ENCODE measurements around the gene ZBTB38. TPM values are rescaled to one million over a fixed set of nuclear protein-coding genes. Genes with fewer than 3 reads are reported as not detected.

The ZBTB38 gene
- total RNA-seq, 2 donors from 2014 or later, result 27.3 to 28.2 TPM

DNA sequence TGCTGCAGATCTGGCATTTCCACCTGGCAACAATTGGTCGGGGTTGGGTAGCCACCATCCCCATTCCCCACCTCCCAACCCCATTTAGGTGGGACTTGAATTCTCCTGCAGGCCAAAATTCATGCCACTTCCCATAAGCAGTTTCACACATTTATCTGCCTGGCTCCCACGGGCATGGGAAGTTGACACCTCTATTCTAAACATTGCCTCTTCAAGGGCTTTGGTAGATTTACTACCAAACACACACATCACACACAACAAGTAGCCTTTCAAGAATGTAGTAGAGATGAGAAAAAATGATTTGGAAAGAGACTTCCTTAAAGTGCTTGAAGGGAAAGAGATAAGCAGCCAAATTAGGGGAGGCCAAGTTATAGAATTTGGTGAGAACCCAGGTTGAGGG, 30.9 kb downstream of the ZBTB38 start:
- Mint-ChIP-seq H3K27me3 (ENCODE audit: insufficient read depth) (peaks cover 14% of the 10 kb centered on the region), H3K9me3 (peaks cover 14% of the 10 kb centered on the region), H3K4me3 (no peak overlapping the region), H3K4me1 (peaks cover 35% of the 10 kb centered on the region), H3K36me3 (ENCODE audit: low read depth) (peaks cover 17% of the 10 kb centered on the region), H3K27ac (peak overlapping the region; percentile 67)
- WGBS, 2 experiments (ENCODE audit: insufficient coverage in 1 of 2, insufficient read length in 1 of 2), result 60 to 100% methylated on average over 1 to 2 of the region's 2 CpGs
- H3K9ac ChIP-seq (ENCODE audit: extremely low read depth, low read length, poor library complexity, severe bottlenecking), result no peak overlapping the region
- H3K27ac ChIP-seq (ENCODE audit: low read depth, low read length), result no peak overlapping the region
- H3K36me3 ChIP-seq (ENCODE audit: control insufficient read depth, insufficient read depth, low read length), result peaks cover 3% of the 10 kb centered on the region
- TF ChIP-seq, protein P1, sequence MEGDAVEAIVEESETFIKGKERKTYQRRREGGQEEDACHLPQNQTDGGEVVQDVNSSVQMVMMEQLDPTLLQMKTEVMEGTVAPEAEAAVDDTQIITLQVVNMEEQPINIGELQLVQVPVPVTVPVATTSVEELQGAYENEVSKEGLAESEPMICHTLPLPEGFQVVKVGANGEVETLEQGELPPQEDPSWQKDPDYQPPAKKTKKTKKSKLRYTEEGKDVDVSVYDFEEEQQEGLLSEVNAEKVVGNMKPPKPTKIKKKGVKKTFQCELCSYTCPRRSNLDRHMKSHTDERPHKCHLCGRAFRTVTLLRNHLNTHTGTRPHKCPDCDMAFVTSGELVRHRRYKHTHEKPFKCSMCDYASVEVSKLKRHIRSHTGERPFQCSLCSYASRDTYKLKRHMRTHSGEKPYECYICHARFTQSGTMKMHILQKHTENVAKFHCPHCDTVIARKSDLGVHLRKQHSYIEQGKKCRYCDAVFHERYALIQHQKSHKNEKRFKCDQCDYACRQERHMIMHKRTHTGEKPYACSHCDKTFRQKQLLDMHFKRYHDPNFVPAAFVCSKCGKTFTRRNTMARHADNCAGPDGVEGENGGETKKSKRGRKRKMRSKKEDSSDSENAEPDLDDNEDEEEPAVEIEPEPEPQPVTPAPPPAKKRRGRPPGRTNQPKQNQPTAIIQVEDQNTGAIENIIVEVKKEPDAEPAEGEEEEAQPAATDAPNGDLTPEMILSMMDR (conservative IDR thresholded peaks at IDR 0.05), result no peak
- H3K4me3 ChIP-seq (ENCODE audit: low read length), result no peak overlapping the region
- H3K4me1 ChIP-seq (ENCODE audit: control insufficient read depth, insufficient read depth, low read length), result peaks cover 4% of the 10 kb centered on the region
- peak; percentile 60 for DNase-seq
- no peaks in the 10 kb centered on the region for H3K27me3 ChIP-seq (ENCODE audit: control insufficient read depth, insufficient read depth, low read length, poor library complexity, severe bottlenecking)
- peaks cover 35% of the 10 kb centered on the region for H3K9me3 ChIP-seq (ENCODE audit: control insufficient read depth, low read length)

DNA sequence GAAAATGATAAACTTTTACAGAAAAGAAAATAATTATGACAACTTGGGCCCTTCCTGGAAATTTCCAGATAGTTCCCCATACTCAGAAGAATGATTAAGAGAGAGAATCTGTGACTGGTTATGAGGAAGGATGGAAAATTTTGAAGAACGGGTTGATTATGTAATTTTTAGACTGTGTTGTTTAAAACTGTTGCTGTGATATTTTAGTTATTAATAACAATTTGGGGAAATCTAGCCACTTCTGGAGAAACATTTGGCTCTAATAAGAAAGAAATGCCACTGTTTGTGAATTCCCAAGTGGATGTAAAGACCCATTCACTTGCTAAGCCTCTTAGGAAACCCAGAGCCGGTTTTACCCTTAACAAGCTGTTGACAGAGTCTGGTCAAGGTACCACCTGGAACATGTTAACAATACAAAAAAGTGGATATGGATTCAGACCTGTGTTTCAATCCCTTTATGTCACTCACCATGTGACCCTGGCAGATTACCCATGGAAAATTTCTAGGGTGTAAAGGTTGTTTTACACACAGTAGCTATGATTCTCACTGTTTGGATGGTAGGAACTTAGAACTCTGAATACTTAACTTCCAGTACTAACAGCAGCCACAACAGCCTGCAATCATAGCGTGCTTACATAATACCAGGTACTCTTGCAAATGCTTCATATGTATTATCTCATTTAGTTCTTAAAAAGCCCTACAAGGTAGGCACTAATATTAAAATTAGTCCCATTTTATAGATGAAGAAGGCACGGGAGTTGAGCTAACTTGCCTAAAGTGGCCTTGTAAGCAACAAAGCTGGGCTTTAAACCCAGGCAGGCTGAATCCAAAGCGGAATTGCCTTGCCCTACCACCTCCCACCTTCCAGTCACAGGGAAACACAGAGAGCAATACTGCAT, 32.0 kb downstream of the ZBTB38 start:
- Histone ChIP-seq H3K9me3 (ENCODE audit: control insufficient read depth, low read length) (peaks cover 31% of the 10 kb centered on the region), H3K4me1 (ENCODE audit: control insufficient read depth, insufficient read depth, low read length) (peaks cover 4% of the 10 kb centered on the region), H3K36me3 (ENCODE audit: control insufficient read depth, insufficient read depth, low read length) (peaks cover 14% of the 10 kb centered on the region), H3K9ac (ENCODE audit: extremely low read depth, low read length, poor library complexity, severe bottlenecking) (no peak overlapping the region), H3K27me3 (ENCODE audit: control insufficient read depth, insufficient read depth, low read length, poor library complexity, severe bottlenecking) (no peaks in the 10 kb centered on the region), H3K27ac (ENCODE audit: low read depth, low read length) (no peak overlapping the region), H3K4me3 (ENCODE audit: low read length) (no peak overlapping the region)
- H3K9me3 Mint-ChIP-seq, result peaks cover 14% of the 10 kb centered on the region
- peaks cover 28% of the 10 kb centered on the region for H3K36me3 Mint-ChIP-seq (ENCODE audit: low read depth)
- no peak overlapping the region for H3K27ac Mint-ChIP-seq
- H3K4me1 Mint-ChIP-seq, result peaks cover 30% of the 10 kb centered on the region
- 66 to 71% methylated on average over 3 to 5 of the region's 5 CpGs for WGBS, 2 experiments (ENCODE audit: insufficient coverage in 1 of 2, insufficient read length in 1 of 2)
- DNase-seq, result no peak
- H3K4me3 Mint-ChIP-seq, result no peak overlapping the region
- TF ChIP-seq, protein P1 (conservative IDR thresholded peaks at IDR 0.05), result no peak
- peaks cover 24% of the 10 kb centered on the region for H3K27me3 Mint-ChIP-seq (ENCODE audit: insufficient read depth)

DNA sequence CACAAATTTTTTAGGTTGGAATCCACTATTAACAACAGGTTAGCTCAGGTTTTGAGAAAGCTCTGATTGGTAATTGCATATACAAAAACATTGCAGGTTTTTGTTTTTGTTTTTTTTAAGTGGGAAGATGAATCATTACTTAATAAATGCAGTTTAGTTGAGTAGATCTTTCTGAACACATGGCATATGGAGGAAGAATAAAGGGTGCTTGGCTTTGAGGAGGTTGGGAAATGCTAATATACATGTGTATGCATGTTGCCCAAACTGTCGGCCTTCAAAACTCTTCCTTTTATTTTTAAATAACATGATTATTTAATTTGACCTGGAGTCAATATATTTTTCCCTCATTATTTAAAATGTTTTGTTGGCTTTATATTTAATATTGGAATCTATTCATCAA, 32.8 kb downstream of the ZBTB38 start:
- H3K27ac Mint-ChIP-seq, result no peak overlapping the region
- TF ChIP-seq, protein P1 (conservative IDR thresholded peaks at IDR 0.05), result no peak
- H3K36me3 Mint-ChIP-seq (ENCODE audit: low read depth), result peaks cover 35% of the 10 kb centered on the region

More for the DNA sequence above, 32.8 kb downstream of the ZBTB38 start:
- Histone ChIP-seq H3K27ac (ENCODE audit: low read depth, low read length) (no peak overlapping the region), H3K9me3 (ENCODE audit: control insufficient read depth, low read length) (peaks cover 23% of the 10 kb centered on the region), H3K9ac (ENCODE audit: extremely low read depth, low read length, poor library complexity, severe bottlenecking) (no peak overlapping the region), H3K4me1 (ENCODE audit: control insufficient read depth, insufficient read depth, low read length) (peaks cover 4% of the 10 kb centered on the region), H3K4me3 (ENCODE audit: low read length) (no peak overlapping the region), H3K27me3 (ENCODE audit: control insufficient read depth, insufficient read depth, low read length, poor library complexity, severe bottlenecking) (no peaks in the 10 kb centered on the region), H3K36me3 (ENCODE audit: control insufficient read depth, insufficient read depth, low read length) (peaks cover 22% of the 10 kb centered on the region)
- Mint-ChIP-seq H3K27me3 (ENCODE audit: insufficient read depth) (peaks cover 30% of the 10 kb centered on the region), H3K4me3 (no peak overlapping the region), H3K4me1 (peaks cover 30% of the 10 kb centered on the region), H3K9me3 (peaks cover 14% of the 10 kb centered on the region)
- no CpG with 5 or more reads among the region's 1 CpG for WGBS, 2 experiments (ENCODE audit: insufficient coverage in 1 of 2, insufficient read length in 1 of 2)
- no peak for DNase-seq

Data from endodermal cell (in vitro differentiated cells).